ENCODE results near the gene DPYD.
A peak's percentile ranks its signal among the peaks of the same experiment; 100 is the strongest.

The DPYD gene

GRCh38 chr1:97610748-97611147 is 310.1 kb downstream of the DPYD start:
- DNase-seq (ENCODE audit: low spot score) = no peak

- no peak for DNase-seq (ENCODE audit: low spot score)
Observed at GRCh38 chr1:97610102-97610501, 310.7 kb downstream of the DPYD start.

- DNase-seq (ENCODE audit: low spot score) = no peak
Observed at GRCh38 chr1:97608272-97608671, 312.6 kb downstream of the DPYD start.

DNA sequence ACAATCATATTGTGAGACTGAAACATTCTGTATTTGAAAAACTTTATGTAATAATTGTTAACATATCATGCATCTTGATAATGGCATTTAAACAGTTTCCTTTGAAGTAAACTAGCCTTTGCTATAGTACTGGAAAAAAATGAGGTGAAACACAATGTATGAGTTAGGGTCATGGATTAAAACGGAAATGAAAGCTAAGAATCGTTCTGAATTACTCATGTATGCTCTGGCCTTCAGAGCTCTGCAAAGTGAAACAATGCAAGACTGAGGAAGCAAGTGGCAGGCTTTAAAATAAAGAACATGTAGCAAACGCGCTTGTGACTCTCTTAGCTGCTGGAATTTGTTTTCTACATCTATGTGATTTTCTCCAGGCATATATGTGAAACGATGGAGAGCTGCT is 317.1 kb downstream of the DPYD start:
- no peak for DNase-seq (ENCODE audit: low spot score)

DNA sequence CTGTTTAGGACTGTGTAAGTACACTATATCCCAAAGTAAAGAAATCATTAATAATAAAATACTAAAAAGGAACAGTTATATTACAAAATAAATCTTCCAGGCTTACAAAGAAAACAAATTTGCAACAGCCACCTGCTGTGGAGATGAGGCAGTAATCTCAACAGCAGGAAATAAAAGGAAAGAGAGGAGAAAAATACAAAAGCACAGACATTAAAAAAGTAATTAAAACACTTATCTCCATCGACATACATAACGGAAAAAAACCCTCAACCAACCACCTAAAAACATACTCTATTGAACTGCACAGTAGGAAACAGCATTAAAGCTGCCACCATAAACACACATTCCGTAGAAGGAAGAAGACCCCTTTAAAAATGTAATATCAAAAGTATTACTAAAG is 317.6 kb downstream of the DPYD start:
- DNase-seq (ENCODE audit: low spot score) = no peak

DNA sequence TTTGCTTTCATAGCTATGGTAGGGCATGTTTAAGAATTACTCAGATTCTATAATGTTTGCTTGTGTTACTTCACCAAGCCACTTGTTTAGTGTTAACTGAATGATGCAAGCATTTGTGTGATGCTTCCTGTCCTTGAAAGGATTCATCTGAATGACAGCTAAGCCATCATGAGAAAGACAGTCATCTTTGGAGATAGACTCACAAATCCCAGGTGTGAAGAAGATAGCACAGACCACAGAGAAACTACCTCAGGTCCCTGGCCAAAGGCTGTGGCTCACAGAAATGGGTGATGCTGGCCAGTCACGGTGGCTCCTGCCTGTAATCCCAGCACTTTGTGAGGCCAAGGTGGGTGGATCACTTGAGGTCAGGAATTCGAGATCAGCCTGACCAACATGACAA is 321.4 kb downstream of the DPYD start:
- no peak for DNase-seq (ENCODE audit: low spot score)

DNA sequence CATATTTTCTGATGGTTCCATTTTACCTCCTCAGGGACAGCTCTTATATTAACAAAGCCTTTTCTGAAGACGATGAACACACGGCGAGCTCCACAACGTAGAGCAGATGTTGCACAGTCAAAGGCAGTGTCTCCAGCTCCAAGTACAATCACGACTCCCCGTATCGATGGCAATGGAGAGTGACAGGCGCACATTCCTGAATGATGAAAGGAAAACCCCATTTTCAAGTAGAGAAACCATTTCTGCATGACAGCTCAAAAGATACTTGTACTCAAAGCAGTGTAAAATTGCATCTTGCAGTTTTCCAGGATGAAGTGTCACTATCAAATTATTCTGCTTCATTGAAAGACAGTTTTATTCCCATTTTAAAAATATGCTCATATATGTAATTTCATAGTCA is 327.6 kb downstream of the DPYD start:
- DNase-seq (ENCODE audit: low spot score) = no peak

DNA sequence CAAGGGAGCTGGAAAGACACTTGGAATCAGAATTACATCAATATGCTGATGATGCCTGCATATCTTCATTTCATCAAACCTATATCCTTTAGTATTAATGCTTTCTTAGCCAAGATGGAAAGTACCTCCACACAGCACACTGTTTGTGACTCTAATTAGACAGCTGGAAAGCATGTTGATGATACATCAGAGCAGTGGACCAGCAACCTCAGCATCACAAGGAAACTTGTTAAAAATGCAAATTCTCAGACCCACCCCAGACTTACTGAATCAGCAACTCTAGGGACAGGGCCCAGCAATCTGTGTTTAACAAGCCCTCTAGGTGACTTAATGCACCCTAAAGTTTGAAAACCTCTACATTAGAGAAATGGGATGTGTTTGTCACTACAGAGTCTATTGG is 332.1 kb downstream of the DPYD start:
- no peak for DNase-seq (ENCODE audit: low spot score)

- no peak for DNase-seq (ENCODE audit: low spot score)
Observed at GRCh38 chr1:97581614-97582051, 339.2 kb downstream of the DPYD start.

DNA sequence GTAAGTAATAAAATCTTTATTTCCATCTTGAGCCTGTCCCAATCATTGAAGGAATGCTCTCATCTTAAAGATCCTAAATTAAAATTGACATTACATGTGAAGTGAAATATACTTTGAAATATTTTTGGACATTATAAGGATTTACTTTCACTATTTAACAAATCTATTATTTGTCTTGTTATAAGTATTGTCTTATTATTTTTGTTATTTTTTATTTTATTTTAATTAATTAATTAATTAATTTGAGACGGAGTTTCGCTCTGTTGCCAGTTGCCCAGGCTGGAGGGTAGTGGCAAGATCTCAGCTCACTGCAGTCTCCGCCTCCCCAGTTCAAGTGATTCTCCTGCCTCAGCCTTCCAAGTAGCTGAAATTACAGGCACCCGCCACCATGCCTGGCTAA is 343.2 kb downstream of the DPYD start:
- DNase-seq (ENCODE audit: low spot score) = no peak

DNA sequence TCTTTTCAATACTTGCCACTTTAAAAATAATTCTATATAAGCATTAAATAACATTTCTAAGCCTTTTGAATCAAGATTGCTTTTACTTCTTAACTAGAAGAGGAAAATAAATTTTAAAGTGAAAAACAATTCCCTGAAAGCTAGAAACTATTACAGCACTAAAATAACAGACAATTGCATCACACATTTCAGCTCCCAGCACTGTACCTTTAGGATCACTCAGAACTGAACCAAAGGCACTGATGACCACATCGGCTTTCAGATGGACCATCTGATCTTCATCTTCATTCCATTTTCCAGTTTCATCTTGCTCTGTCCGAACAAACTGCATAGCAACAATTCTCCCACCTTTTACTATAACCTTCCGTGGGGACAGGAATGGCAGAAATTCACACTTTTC is 347.3 kb downstream of the DPYD start:
- no peak for DNase-seq (ENCODE audit: low spot score)

- DNase-seq (ENCODE audit: low spot score) = no peak
Observed at GRCh38 chr1:97572561-97572960, 348.3 kb downstream of the DPYD start.

- DNase-seq (ENCODE audit: low spot score) = no peak
Observed at GRCh38 chr1:97571760-97572159, 349.1 kb downstream of the DPYD start.

GRCh38 chr1:97570691-97571090 is 350.1 kb downstream of the DPYD start:
- no peak for DNase-seq (ENCODE audit: low spot score)

DNA sequence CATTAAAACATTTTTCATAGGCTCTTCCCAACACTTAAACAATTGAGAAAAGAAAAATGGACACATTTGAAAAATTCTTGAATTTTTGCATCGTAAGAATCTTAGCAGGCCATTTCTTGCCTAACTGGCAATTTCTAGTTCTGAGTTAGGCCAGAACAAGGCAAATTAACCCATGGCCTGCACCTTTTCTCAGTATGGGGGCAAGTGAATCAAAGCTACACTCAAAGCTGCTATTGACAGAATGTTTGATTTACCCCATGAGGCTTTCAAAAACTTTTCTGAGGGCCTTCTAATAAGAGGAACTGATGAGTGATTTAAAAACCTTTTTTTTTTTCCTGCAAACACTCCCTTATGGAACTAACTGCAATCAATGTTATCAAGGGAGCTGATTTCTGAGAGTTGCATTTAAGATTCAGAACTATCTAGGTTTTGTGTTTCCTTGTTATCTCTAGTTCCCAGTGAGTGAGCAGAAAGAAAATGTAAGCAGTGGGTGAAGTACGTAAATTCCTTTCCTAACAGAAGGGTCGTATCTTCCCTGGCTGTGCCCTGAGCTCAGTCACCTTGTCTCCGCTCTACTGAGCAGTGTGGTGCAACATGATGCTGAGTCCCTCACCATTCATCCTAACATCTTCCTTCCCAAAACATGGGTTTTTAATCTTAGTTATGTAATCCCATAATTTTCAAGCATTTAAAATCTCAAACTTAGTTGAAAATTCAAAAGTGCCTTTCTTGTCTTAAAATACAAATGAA is 353.7 kb downstream of the DPYD start:
- DNase-seq (ENCODE audit: low spot score) = no peak

- peak; percentile 66 for DNase-seq (ENCODE audit: low spot score)
Observed at GRCh38 chr1:97565886-97566285, 354.9 kb downstream of the DPYD start.

DNA sequence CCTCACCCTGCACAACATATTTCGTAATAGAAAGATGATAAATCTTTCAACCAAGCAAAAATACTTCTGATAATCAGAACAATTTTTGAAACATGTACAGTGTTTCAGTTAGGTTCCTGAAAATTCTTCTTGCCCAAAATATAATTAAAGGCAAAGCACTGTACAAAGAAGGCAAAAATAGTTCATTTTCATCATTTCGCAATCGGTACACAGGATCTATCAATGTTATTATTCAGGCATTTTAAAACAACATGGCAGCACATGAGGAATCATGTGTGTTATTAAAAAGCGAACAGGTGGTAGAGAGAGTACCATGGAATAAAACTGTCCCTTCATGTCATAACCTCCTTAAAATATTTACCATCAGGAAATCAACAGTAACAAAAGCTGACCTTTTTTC is 356.9 kb downstream of the DPYD start:
- no peak for DNase-seq (ENCODE audit: low spot score)

- DNase-seq (ENCODE audit: low spot score) = peak; percentile 44
Observed at GRCh38 chr1:97562081-97562480, 358.8 kb downstream of the DPYD start.

- DNase-seq (ENCODE audit: low spot score) = no peak
Observed at GRCh38 chr1:97560714-97561113, 360.1 kb downstream of the DPYD start.

DNA sequence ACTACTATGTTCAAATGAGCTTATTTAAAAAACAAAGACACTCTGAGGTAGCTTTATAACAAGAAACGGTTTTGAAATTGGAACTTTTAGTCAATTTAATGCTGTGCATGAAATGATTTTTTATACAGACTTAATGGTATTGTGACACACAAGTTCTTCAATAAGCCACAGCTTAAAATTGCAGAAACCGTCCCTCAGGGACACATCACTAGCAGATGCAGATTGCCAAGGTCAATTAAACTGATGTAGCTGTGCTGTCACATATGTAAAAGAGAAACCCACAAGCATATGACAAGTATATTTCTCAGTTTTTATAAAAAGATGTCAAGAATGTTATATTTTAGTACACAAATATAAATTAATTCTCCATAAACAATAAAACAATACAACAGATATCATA is 366.9 kb downstream of the DPYD start:
- no peak for DNase-seq (ENCODE audit: low spot score)

GRCh38 chr1:97551113-97551512 is 369.7 kb downstream of the DPYD start:
- DNase-seq (ENCODE audit: low spot score) = no peak

GRCh38 chr1:97545446-97545845 is 375.4 kb downstream of the DPYD start:
- DNase-seq (ENCODE audit: low spot score) = no peak

- DNase-seq (ENCODE audit: low spot score) = no peak
Observed at GRCh38 chr1:97540346-97540888, 380.4 kb downstream of the DPYD start.

- DNase-seq (ENCODE audit: low spot score) = no peak
Observed at GRCh38 chr1:97538113-97538512, 382.7 kb downstream of the DPYD start.

Data from putamen (tissue), 1 donor.